HEK293T (cell line): ENCODE results near the gene FARP1.

Experiments
- ARNT ChIP-seq: fragments of 450-650 bp; IDR thresholded peaks from 2 replicates; pipeline ENCODE4 v1.6.1; 2017; ENCODE audit warnings: mild to moderate bottlenecking
- BHLHE40 ChIP-seq: fragments of 450-650 bp; IDR thresholded peaks from 2 replicates; pipeline ENCODE4 v1.6.1; 2016; ENCODE audit warnings: mild to moderate bottlenecking, moderate library complexity, borderline replicate concordance
- CTBP1 ChIP-seq: fragments of 450-650 bp; IDR thresholded peaks from 2 replicates; pipeline ENCODE4 v1.6.1; 2016; ENCODE audit warnings: borderline replicate concordance
- ELF4 ChIP-seq: fragments of 450-650 bp; IDR thresholded peaks from 2 replicates; pipeline ENCODE4 v1.6.1; 2017; ENCODE audit warnings: antibody characterized with exemption
- FOXK2 ChIP-seq: fragments of 450-650 bp; IDR thresholded peaks from 2 replicates; pipeline ENCODE4 v1.6.1; 2016; ENCODE audit warnings: mild to moderate bottlenecking
- FOXM1 ChIP-seq: fragments of 450-650 bp; IDR thresholded peaks from 2 replicates; pipeline ENCODE4 v1.6.1; 2017; ENCODE audit warnings: mild to moderate bottlenecking, borderline replicate concordance
- HDGF ChIP-seq: fragments of 450-650 bp; IDR thresholded peaks from 2 replicates; pipeline ENCODE4 v1.6.1; 2017; ENCODE audit warnings: antibody characterized with exemption, borderline replicate concordance
- NFRKB ChIP-seq: fragments of 450-650 bp; IDR thresholded peaks from 2 replicates; pipeline ENCODE4 v1.6.1; 2016; ENCODE audit warnings: mild to moderate bottlenecking, moderate library complexity
- PKNOX1 ChIP-seq: fragments of 450-650 bp; IDR thresholded peaks from 2 replicates; pipeline ENCODE4 v1.6.1; 2016
- SP1 ChIP-seq: fragments of 450-650 bp; IDR thresholded peaks from 2 replicates; pipeline ENCODE4 v1.6.1; 2017
- TARDBP ChIP-seq: fragments of 450-650 bp; IDR thresholded peaks from 2 replicates; pipeline ENCODE4 v1.6.1; 2016
- ZNF384 ChIP-seq: fragments of 450-650 bp; IDR thresholded peaks from 2 replicates; pipeline ENCODE4 v1.6.1; 2016

- no peak for TF ChIP-seq BHLHE40
- no peak for TF ChIP-seq FOXM1
- TF ChIP-seq CTBP1, result no peak
- TF ChIP-seq ELF4, result no peak
- no peak for TF ChIP-seq SP1
- no peak for TF ChIP-seq HDGF
- no peak for TF ChIP-seq PKNOX1
- no peak for TF ChIP-seq TARDBP
- TF ChIP-seq FOXK2, result no peak
- TF ChIP-seq NFRKB, result no peak
- no peak for TF ChIP-seq ZNF384
- no peak for TF ChIP-seq ARNT
Observed at GRCh38 chr13:98334620-98335205, 191.8 kb downstream of the FARP1 start.
